Calu3 (cell line): ENCODE results near the gene FSHR. TPM values are rescaled to one million over a fixed set of nuclear protein-coding genes. Genes with fewer than 3 reads are reported as not detected.

Experiments used
- BruUV-seq: library from RNA; stranded (reverse); fragments of 400-500 nt; replicated peaks from 2 replicates; lab custom pipeline; 2021; lab: Mats Ljungman, UMichigan
- CTCF ChIA-PET: fragments of 300-600 bp; sonication (Branson Sonifier 250); formaldehyde crosslinking; loops from one replicate; lab custom pipeline; 2022; ENCODE audit warnings: antibody characterized with exemption; lab: Charles Lee
- DNase-seq: peaks from one replicate; pipeline ENCODE4 v3.0.0; 2022
- H3K27ac Mint-ChIP-seq: one replicate; pipeline ENCODE4 v1.8.0; 2022; ENCODE audit warnings: mixed read lengths; ENCODE audit not compliant: unreplicated experiment
- H3K27me3 Mint-ChIP-seq: one replicate; pipeline ENCODE4 v1.8.0; 2022; ENCODE audit warnings: mixed read lengths; ENCODE audit not compliant: unreplicated experiment
- H3K36me3 Mint-ChIP-seq: one replicate; pipeline ENCODE4 v1.8.0; 2022; ENCODE audit warnings: mild to moderate bottlenecking, moderate library complexity, mixed read lengths; ENCODE audit not compliant: insufficient read depth, unreplicated experiment
- H3K4me1 Mint-ChIP-seq: one replicate; pipeline ENCODE4 v1.8.0; 2022; ENCODE audit warnings: mild to moderate bottlenecking, low read depth, mixed read lengths; ENCODE audit not compliant: unreplicated experiment
- H3K4me3 Mint-ChIP-seq: one replicate; pipeline ENCODE4 v1.8.0; 2022; ENCODE audit warnings: mild to moderate bottlenecking, low read depth, moderate library complexity, mixed read lengths; ENCODE audit not compliant: unreplicated experiment
- H3K9me3 Mint-ChIP-seq: one replicate; pipeline ENCODE4 v1.8.0; 2022; ENCODE audit warnings: low read depth, mixed read lengths; ENCODE audit not compliant: unreplicated experiment
- intact Hi-C: fragments of 100-400 bp; cut with micrococcal nuclease; formaldehyde crosslinking; loops from one replicate; pipeline ENCODE4 v1.10.0; 2022; ENCODE audit not compliant: unreplicated experiment
- total RNA-seq: library from RNA; stranded (reverse); gene quantifications from 2 replicates; pipeline ENCODE4 v1.2.3, GENCODE V29; 2022
- TF ChIP-seq, protein P1 (sequence below): fragments of 200-600 bp; IDR thresholded peaks from one replicate; pipeline ENCODE4 v1.8.0; 2022; ENCODE audit warnings: antibody characterized with exemption; ENCODE audit not compliant: unreplicated experiment

The FSHR gene
- total RNA-seq, 1 experiment from 2014 or later = not detected

DNA sequence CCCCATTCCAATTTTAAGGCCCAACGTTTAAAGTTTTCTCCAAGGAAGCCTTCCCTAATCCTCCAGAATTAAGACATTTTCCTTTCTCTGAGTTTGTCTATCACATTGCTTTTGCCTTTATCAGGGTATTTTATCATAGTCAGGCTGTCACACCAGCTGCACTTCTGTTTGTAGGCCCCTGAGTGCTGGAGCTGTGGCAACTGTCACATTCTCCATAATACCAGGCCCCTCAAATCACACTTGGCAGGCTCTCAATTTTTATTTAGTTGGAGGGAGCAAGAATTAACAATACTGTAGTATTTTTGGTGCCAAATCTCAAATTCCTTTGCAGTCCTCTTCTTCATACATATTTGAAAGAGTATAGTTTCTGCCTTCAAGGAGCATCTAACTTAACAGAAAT, 122.2 kb downstream of the FSHR start:
- BruUV-seq = no TSS peak
- CTCF ChIA-PET = no interaction called here
- Mint-ChIP-seq H3K9me3 (peaks cover 7% of the 10 kb centered on the region), H3K27ac (no peak overlapping the region), H3K4me3 (no peak overlapping the region), H3K27me3 (no peaks in the 10 kb centered on the region), H3K4me1 (no peaks in the 10 kb centered on the region), H3K36me3 (no peaks in the 10 kb centered on the region)
- DNase-seq = no peak
- TF ChIP-seq, protein P1, sequence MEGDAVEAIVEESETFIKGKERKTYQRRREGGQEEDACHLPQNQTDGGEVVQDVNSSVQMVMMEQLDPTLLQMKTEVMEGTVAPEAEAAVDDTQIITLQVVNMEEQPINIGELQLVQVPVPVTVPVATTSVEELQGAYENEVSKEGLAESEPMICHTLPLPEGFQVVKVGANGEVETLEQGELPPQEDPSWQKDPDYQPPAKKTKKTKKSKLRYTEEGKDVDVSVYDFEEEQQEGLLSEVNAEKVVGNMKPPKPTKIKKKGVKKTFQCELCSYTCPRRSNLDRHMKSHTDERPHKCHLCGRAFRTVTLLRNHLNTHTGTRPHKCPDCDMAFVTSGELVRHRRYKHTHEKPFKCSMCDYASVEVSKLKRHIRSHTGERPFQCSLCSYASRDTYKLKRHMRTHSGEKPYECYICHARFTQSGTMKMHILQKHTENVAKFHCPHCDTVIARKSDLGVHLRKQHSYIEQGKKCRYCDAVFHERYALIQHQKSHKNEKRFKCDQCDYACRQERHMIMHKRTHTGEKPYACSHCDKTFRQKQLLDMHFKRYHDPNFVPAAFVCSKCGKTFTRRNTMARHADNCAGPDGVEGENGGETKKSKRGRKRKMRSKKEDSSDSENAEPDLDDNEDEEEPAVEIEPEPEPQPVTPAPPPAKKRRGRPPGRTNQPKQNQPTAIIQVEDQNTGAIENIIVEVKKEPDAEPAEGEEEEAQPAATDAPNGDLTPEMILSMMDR = no peak
- intact Hi-C loops = no loop called here

DNA sequence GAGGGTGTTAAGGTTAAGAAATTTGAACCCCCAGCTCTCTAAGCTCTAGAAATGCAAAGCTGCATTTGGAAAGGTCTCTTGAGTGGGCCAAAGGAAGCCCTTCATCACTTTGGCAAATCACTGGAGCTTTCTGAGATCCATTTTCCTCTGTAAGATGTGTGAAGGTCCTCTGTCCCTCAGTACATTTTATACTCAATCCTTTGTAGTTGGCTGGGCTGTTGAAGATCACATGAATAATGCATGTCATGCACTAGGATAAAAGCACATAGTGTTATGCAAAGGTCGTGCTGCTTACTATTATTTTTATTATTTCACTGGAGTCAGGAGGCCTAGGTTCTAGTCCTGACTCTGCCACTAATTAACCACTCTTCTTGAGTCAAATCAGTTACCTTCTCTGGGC, 124.9 kb downstream of the FSHR start:
- intact Hi-C loops = no loop called here
- H3K4me3 Mint-ChIP-seq = no peak overlapping the region
- CTCF ChIA-PET = no interaction called here
- no peak for DNase-seq
- no TSS peak for BruUV-seq
- TF ChIP-seq, protein P1 = no peak
- no peaks in the 10 kb centered on the region for H3K36me3 Mint-ChIP-seq
- H3K27me3 Mint-ChIP-seq = no peaks in the 10 kb centered on the region
- peaks cover 9% of the 10 kb centered on the region for H3K9me3 Mint-ChIP-seq
- H3K27ac Mint-ChIP-seq = no peak overlapping the region
- H3K4me1 Mint-ChIP-seq = no peaks in the 10 kb centered on the region

DNA sequence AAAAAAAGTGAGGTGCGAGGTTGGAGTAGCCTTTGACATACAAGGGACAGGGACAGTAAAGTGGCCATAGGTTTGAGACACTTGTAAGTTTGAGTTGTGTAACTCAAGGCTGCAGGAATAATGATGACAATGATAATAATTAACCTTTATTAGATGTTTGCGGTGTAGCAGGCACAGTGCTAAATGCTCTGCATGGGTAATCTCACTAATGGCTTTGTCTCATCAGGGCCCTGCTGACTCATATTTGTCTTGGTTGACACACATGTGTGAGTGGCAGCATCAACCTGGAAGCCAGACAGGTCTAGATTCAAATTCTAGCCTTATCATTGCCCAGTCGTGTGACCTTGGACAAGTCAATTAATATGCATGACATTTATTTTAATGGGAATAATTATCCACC, 126.2 kb downstream of the FSHR start:
- peaks cover 7% of the 10 kb centered on the region for H3K9me3 Mint-ChIP-seq
- no TSS peak for BruUV-seq
- H3K4me3 Mint-ChIP-seq = no peak overlapping the region
- TF ChIP-seq, protein P1 = no peak
- no peaks in the 10 kb centered on the region for H3K27me3 Mint-ChIP-seq
- no peaks in the 10 kb centered on the region for H3K4me1 Mint-ChIP-seq
- CTCF ChIA-PET = no interaction called here
- H3K36me3 Mint-ChIP-seq = no peaks in the 10 kb centered on the region
- H3K27ac Mint-ChIP-seq = no peak overlapping the region
- DNase-seq = no peak
- intact Hi-C loops = no loop called here

DNA sequence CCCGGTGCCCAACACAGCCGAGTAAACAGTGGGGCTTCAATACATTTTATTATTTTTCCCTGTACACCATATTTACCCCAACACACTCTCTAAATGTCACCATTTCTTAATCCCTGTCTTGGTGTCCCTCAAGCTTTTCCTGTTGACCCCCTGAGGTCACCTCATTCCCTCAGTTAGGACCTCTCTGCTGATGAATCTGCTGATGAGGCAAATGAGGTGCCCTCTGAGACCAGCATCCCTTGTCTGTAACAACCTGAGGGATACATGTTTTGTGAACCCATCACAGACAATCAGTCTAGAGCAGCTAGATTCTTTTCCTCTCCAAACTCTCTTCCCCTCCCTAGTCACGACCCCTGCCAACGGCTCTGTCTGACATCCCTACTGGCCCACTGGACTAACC, 127.6 kb downstream of the FSHR start:
- TF ChIP-seq, protein P1 = no peak
- CTCF ChIA-PET = no interaction called here
- no peak for DNase-seq
- H3K27me3 Mint-ChIP-seq = no peaks in the 10 kb centered on the region
- H3K27ac Mint-ChIP-seq = no peak overlapping the region
- peaks cover 6% of the 10 kb centered on the region for H3K9me3 Mint-ChIP-seq
- no TSS peak for BruUV-seq
- H3K4me1 Mint-ChIP-seq = no peaks in the 10 kb centered on the region
- no peaks in the 10 kb centered on the region for H3K36me3 Mint-ChIP-seq
- no peak overlapping the region for H3K4me3 Mint-ChIP-seq
- intact Hi-C loops = no loop called here
